Mucosa of rectum (tissue), 2 donors: ENCODE results near the gene BCAM.
"Not testable (repeated sequence)": the region's sequence is repeated elsewhere in the genome, so short reads cannot be mapped to it uniquely, and the experiment has no call there.

Source experiments
- H3K27ac ChIP-seq, 2 donors: one replicate each; pipeline ENCODE4 v1.7.0; 2013; ENCODE audit warnings: inconsistent platforms in 2 of 2, low read depth in 2 of 2, low read length in 2 of 2
- H3K27me3 ChIP-seq, 2 donors: one replicate each; pipeline ENCODE4 v1.7.0; 2013; ENCODE audit warnings: low read length in 2 of 2; ENCODE audit not compliant: control insufficient read depth in 2 of 2, insufficient read depth in 2 of 2
- H3K36me3 ChIP-seq, 2 donors: one replicate each; pipeline ENCODE4 v1.7.0; 2013; ENCODE audit warnings: low read length in 2 of 2; ENCODE audit not compliant: control insufficient read depth in 2 of 2, insufficient read depth in 2 of 2
- H3K4me1 ChIP-seq, 2 donors: one replicate each; pipeline ENCODE4 v1.7.0; 2013; ENCODE audit warnings: low read length in 2 of 2, mild to moderate bottlenecking in 1 of 2; ENCODE audit not compliant: control insufficient read depth in 2 of 2, insufficient read depth in 2 of 2
- H3K4me3 ChIP-seq, 2 donors: one replicate each; pipeline ENCODE4 v1.7.0; 2013; ENCODE audit warnings: low read length in 2 of 2
- H3K9ac ChIP-seq, 2 donors: one replicate each; pipeline ENCODE4 v1.7.0; 2013; ENCODE audit warnings: low read length in 2 of 2, low read depth in 1 of 2, mild to moderate bottlenecking in 1 of 2
- H3K9me3 ChIP-seq, 2 donors: one replicate each; pipeline ENCODE4 v1.7.0; 2013; ENCODE audit warnings: low read length in 2 of 2; ENCODE audit not compliant: control insufficient read depth in 2 of 2
- donor health status: healthy.
- donor health status: Normal muscosa, but diverticular disease.

Gene BCAM

GRCh38 chr19:44832875-44833274 is 24.0 kb downstream of the BCAM start:
- not testable (repeated sequence) for H3K4me3 ChIP-seq, H3K9me3 ChIP-seq, H3K27me3 ChIP-seq, H3K4me1 ChIP-seq, H3K36me3 ChIP-seq, H3K9ac ChIP-seq, H3K27ac ChIP-seq

DNA sequence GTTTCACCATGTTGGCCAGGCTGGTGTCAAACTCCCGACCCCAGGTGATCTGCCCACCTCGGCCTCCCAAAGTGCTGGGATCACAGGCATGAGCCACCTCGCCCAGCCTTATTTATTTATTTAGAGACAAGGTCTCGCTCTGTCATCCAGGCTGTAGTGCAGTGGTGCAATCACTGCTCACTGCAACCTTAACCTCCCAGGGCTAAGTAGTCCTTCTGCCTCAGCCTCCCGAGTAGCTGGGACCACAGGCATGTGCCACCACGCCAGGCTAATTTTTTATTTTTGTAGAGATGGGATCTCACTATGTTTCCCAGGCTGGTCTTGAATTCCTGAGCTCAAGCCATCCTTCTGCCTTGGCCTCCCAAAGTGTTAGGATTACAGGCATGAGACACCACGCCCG is 25.5 kb downstream of the BCAM start:
- not testable (repeated sequence) for H3K9me3 ChIP-seq, H3K4me1 ChIP-seq, H3K27ac ChIP-seq, H3K4me3 ChIP-seq, H3K9ac ChIP-seq, H3K36me3 ChIP-seq, H3K27me3 ChIP-seq

GRCh38 chr19:44839276-44839675 is 30.4 kb downstream of the BCAM start:
- Histone ChIP-seq H3K9ac (no peak overlapping the region), H3K9me3 (no peaks in the 10 kb centered on the region), H3K4me3 (no peak overlapping the region), H3K27ac (no peak overlapping the region), H3K4me1 (peaks cover 0 to under 1% of the 10 kb centered on the region in 2 donors), H3K36me3 (no peaks in the 10 kb centered on the region), H3K27me3 (no peaks in the 10 kb centered on the region)

DNA sequence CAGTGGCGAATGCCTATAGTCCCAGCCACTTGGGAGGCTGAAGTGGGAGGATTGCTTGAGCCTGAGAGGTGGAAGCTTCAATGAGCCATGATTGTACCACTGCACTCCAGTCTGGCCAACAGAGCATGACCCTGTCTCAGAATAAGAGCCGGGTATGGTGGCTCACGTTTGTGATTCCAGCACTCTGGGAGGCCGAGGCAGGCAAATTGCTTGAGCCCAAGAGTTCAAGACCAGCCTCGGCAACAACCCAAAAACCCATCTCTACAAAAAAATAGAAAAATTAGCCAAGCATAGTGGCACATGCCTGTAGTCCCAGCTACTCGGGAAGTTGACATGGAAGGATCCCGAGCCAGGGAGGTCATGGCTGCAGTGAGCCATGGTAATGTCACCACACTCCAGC is 31.9 kb downstream of the BCAM start:
- Histone ChIP-seq H3K9ac (no peak overlapping the region), H3K27me3 (no peaks in the 10 kb centered on the region), H3K4me3 (no peak overlapping the region), H3K9me3 (no peaks in the 10 kb centered on the region), H3K4me1 (peaks cover 8 to 12% of the 10 kb centered on the region in 2 donors), H3K27ac (no peak overlapping the region), H3K36me3 (no peaks in the 10 kb centered on the region)

GRCh38 chr19:44841231-44841630 is 32.3 kb downstream of the BCAM start:
- no peaks in the 10 kb centered on the region for H3K36me3 ChIP-seq
- no peak overlapping the region for H3K4me3 ChIP-seq
- no peak overlapping the region for H3K27ac ChIP-seq
- no peak overlapping the region for H3K9ac ChIP-seq
- H3K27me3 ChIP-seq = no peaks in the 10 kb centered on the region
- H3K4me1 ChIP-seq = peaks cover 8 to 12% of the 10 kb centered on the region in 2 donors
- no peaks in the 10 kb centered on the region for H3K9me3 ChIP-seq

DNA sequence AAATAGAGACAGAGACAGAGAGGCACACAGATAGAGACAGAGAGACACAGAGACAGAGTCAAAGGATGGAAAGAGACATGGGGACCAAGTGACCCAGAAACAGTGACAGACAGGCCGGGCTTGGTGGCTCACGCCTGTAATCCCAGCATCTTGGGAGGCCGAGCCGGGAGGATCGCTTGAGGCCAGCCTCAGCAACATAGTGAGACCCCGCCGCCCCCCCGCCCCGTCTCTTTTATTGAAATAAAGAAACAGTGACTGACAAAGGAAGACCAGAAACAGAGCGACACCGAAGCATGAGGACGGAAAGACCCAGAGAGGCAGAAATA is 36.3 kb downstream of the BCAM start:
- Histone ChIP-seq H3K9me3 (no peaks in the 10 kb centered on the region), H3K4me3 (peak overlapping the region; percentile 87 to 93), H3K9ac (peak overlapping the region; percentile 68 to 94), H3K36me3 (no peaks in the 10 kb centered on the region), H3K27me3 (no peaks in the 10 kb centered on the region), H3K27ac (peak overlapping the region; percentile 87 to 93), H3K4me1 (peaks cover 18 to 19% of the 10 kb centered on the region in 2 donors)

GRCh38 chr19:44845612-44846454 is 36.9 kb downstream of the BCAM start, which contains the start of gene NECTIN2:
NECTIN2 (plus strand) TSS chr19:44846297; CDS start chr19:44846526, 229 bp downstream.
- Histone ChIP-seq H3K27ac (peak within 1 kb of the TSS; percentile 90 to 94), H3K4me3 (peak within 1 kb of the TSS; percentile 87 to 93), H3K9me3 (no peaks in the 10 kb centered on the region), H3K36me3 (no peaks in the 10 kb centered on the region), H3K27me3 (no peaks in the 10 kb centered on the region), H3K9ac (peak within 1 kb of the TSS; percentile 98 to 99), H3K4me1 (peaks cover 18 to 19% of the 10 kb centered on the region in 2 donors)

GRCh38 chr19:44846455-44847143 is 37.7 kb downstream of the BCAM start:
- H3K4me1 ChIP-seq = peaks cover 18 to 19% of the 10 kb centered on the region in 2 donors
- no peaks in the 10 kb centered on the region for H3K27me3 ChIP-seq
- H3K9ac ChIP-seq = peak overlapping the region; percentile 98 to 99

DNA sequence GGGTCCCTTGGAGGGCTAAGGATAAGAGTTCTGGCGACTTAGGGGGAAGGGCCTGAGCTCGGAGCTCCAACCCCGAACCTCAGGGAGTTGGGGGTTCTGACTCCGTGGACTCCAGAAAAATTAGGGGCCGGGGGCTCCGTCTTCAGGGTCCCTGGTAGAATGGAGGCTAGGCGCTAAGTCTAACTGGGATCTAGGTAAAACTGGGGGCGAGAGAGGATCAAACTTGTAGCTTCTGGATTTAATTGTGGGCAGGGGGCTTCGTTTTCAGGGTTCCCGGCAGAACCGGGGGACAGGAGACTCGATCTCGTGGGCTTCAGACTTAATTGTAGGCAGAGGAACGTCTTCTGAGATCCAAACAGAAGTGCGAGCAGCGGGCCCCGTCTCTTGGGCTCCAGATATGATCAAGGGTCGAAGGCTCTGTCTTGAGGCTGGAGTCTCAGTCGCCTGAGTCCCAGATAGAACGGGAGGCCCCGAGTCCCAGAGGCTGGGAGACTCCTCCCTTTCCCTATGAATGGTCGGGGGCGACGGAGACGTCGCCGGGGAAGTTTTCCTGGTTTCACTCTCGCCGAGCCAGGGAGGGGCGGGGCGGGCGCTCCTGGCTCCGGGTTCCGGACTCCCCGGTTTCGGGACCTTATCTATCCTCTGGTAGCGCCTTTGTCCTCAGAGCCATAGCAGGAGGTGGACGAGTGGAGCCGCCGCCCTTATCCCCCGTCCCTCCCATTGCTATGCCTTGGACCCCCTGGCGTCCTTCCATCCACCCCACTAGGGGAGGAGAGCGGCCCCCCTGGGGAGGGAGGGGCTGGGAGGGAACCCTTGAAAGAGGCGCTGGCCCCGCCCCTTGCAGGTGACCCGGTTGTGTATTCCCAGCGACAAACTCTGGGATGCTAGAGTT is 38.5 kb downstream of the BCAM start:
- no peaks in the 10 kb centered on the region for H3K9me3 ChIP-seq
- H3K36me3 ChIP-seq = no peaks in the 10 kb centered on the region
- no peaks in the 10 kb centered on the region for H3K27me3 ChIP-seq
- H3K4me3 ChIP-seq = peak overlapping the region; percentile 87 to 89
- H3K4me1 ChIP-seq = peaks cover 18 to 19% of the 10 kb centered on the region in 2 donors
- peak overlapping the region; percentile 90 to 94 for H3K27ac ChIP-seq
- H3K9ac ChIP-seq = peak overlapping the region; percentile 98 to 99

More at GRCh38 chr19:44846455-44847143, 37.7 kb downstream of the BCAM start:
- H3K27ac ChIP-seq = peak overlapping the region; percentile 90 to 94
- no peaks in the 10 kb centered on the region for H3K36me3 ChIP-seq
- H3K4me3 ChIP-seq = peak overlapping the region; percentile 87 to 89
- no peaks in the 10 kb centered on the region for H3K9me3 ChIP-seq
